Measurements from ENCODE around the gene GAB1. TPM values are rescaled to one million over a fixed set of nuclear protein-coding genes. Genes with fewer than 3 reads are reported as not detected.

GAB1 gene
- total RNA-seq, 6 experiments from 2014 or later, result 6.6 to 8.9 (median 6.9) TPM

- DNase-seq, result no peak
- H3K4me3 Mint-ChIP-seq, result no peak overlapping the region
- no peaks in the 10 kb centered on the region for H3K9me3 Mint-ChIP-seq
- H3K27me3 Mint-ChIP-seq (ENCODE audit: insufficient read depth), result no peaks in the 10 kb centered on the region
- no peak overlapping the region for H3K27ac Mint-ChIP-seq
- no peaks in the 10 kb centered on the region for H3K4me1 Mint-ChIP-seq (ENCODE audit: low read depth)
- no peaks in the 10 kb centered on the region for H3K36me3 Mint-ChIP-seq (ENCODE audit: low read depth)
- no peak for TF ChIP-seq CTCF (IDR thresholded peaks at IDR 0.05)
These were observed 118.5 kb downstream of the GAB1 start for GRCh38 chr4:143455211-143455610.

- Mint-ChIP-seq H3K4me3 (no peak overlapping the region), H3K9me3 (no peaks in the 10 kb centered on the region)
These were observed 122.3 kb downstream of the GAB1 start for GRCh38 chr4:143458966-143459365.

GRCh38 chr4:143473334-143474126, 136.9 kb downstream of the GAB1 start:
- Mint-ChIP-seq H3K27me3 (ENCODE audit: insufficient read depth) (no peaks in the 10 kb centered on the region), H3K36me3 (ENCODE audit: low read depth) (no peaks in the 10 kb centered on the region), H3K4me3 (no peak overlapping the region), H3K27ac (no peak overlapping the region), H3K9me3 (no peaks in the 10 kb centered on the region), H3K4me1 (ENCODE audit: low read depth) (no peaks in the 10 kb centered on the region)
- no peak for TF ChIP-seq CTCF (IDR thresholded peaks at IDR 0.05)
- no peak for DNase-seq

More at GRCh38 chr4:143458966-143459365, 122.3 kb downstream of the GAB1 start:
- no peak overlapping the region for H3K27ac Mint-ChIP-seq
- TF ChIP-seq CTCF (IDR thresholded peaks at IDR 0.05), result no peak
- no peaks in the 10 kb centered on the region for H3K27me3 Mint-ChIP-seq (ENCODE audit: insufficient read depth)
- DNase-seq, result no peak
- no peaks in the 10 kb centered on the region for H3K36me3 Mint-ChIP-seq (ENCODE audit: low read depth)
- H3K4me1 Mint-ChIP-seq (ENCODE audit: low read depth), result no peaks in the 10 kb centered on the region

- Mint-ChIP-seq H3K4me3 (no peak overlapping the region), H3K27ac (no peak overlapping the region), H3K4me1 (ENCODE audit: low read depth) (no peaks in the 10 kb centered on the region), H3K27me3 (ENCODE audit: insufficient read depth) (no peaks in the 10 kb centered on the region; the same call in 1 of the 2 replicates), H3K36me3 (ENCODE audit: low read depth) (no peaks in the 10 kb centered on the region), H3K9me3 (no peaks in the 10 kb centered on the region)
- no peak for TF ChIP-seq CTCF (IDR thresholded peaks at IDR 0.05)
- DNase-seq, result no peak
These were observed 140.8 kb downstream of the GAB1 start for GRCh38 chr4:143477487-143477886.

- no peak overlapping the region for H3K4me3 Mint-ChIP-seq
- H3K27me3 Mint-ChIP-seq (ENCODE audit: insufficient read depth), result no peaks in the 10 kb centered on the region; the same call in 1 of the 2 replicates
- no peak overlapping the region for H3K27ac Mint-ChIP-seq
- no peak for TF ChIP-seq CTCF (IDR thresholded peaks at IDR 0.05)
- no peaks in the 10 kb centered on the region for H3K4me1 Mint-ChIP-seq (ENCODE audit: low read depth)
- no peaks in the 10 kb centered on the region for H3K36me3 Mint-ChIP-seq (ENCODE audit: low read depth)
- H3K9me3 Mint-ChIP-seq, result no peaks in the 10 kb centered on the region
- no peak for DNase-seq
These were observed 144.7 kb downstream of the GAB1 start for GRCh38 chr4:143481361-143481760.

Data from HFFc6 (cell line).